Naive thymus-derived CD4-positive, alpha-beta T cell (primary cell): Measurements from ENCODE around the gene CNTN4. TPM values are rescaled to one million over a fixed set of nuclear protein-coding genes. Genes with fewer than 3 reads are reported as not detected.
A peak's percentile ranks its signal among the peaks of the same experiment; 100 is the strongest.

Experiments used
- ATAC-seq: fragments of 150-1000 bp; cut with Tn5 transposase; 2 replicates; pipeline ENCODE4 v1.10.0; 2021; ENCODE audit warnings: mild to moderate bottlenecking, moderate library complexity
- CTCF ChIA-PET: fragments of 350-600 bp; sonication (Branson Sonifier 250); formaldehyde crosslinking; loops from one replicate; lab custom pipeline; 2021; ENCODE audit warnings: antibody characterized with exemption; lab: Charles Lee
- POLR2A ChIA-PET: fragments of 350-600 bp; sonication (Branson Sonifier 250); formaldehyde crosslinking; loops from one replicate; lab custom pipeline; 2021; ENCODE audit warnings: antibody characterized with exemption, inconsistent platforms; lab: Charles Lee
- DNase-seq, 9 donors: peaks; one replicate each; pipeline versions ENCODE4 v3.0.0 to v3.0.0-alpha.2; 2020 to 2022; ENCODE audit warnings: mixed read lengths in 1 of 9
- H3K27ac ChIP-seq: one replicate; pipeline ENCODE4 v1.7.0; 2013; ENCODE audit warnings: mild to moderate bottlenecking, low read depth, low read length, moderate library complexity
- H3K27me3 ChIP-seq, 2 donors: one replicate each; pipeline ENCODE4 v1.7.0; 2013; ENCODE audit warnings: low read length in 2 of 2, mild to moderate bottlenecking in 2 of 2, moderate library complexity in 2 of 2; ENCODE audit not compliant: control insufficient read depth in 2 of 2, insufficient read depth in 2 of 2
- H3K36me3 ChIP-seq, 3 experiments: 1 replicate in 2 of 3; 2 replicates in 1 of 3; pipeline ENCODE4 v1.7.0; 2013; ENCODE audit warnings: low read length in 3 of 3, mild to moderate bottlenecking in 3 of 3, moderate library complexity in 1 of 3; ENCODE audit not compliant: insufficient read depth in 3 of 3, control insufficient read depth in 2 of 3
- H3K4me1 ChIP-seq, 2 donors: one replicate each; pipeline ENCODE4 v1.7.0; 2013; ENCODE audit warnings: low read length in 2 of 2, mild to moderate bottlenecking in 2 of 2, moderate library complexity in 1 of 2; ENCODE audit not compliant: control insufficient read depth in 2 of 2, insufficient read depth in 2 of 2
- H3K4me3 ChIP-seq: 2 replicates; pipeline ENCODE4 v1.7.0; 2013; ENCODE audit warnings: mild to moderate bottlenecking, low read length
- H3K9me3 ChIP-seq, 3 experiments: 1 replicate in 2 of 3; 2 replicates in 1 of 3; pipeline ENCODE4 v1.7.0; 2013; ENCODE audit warnings: low read length in 3 of 3; ENCODE audit not compliant: control insufficient read depth in 2 of 3
- H3K27ac Mint-ChIP-seq, 9 donors: one replicate each; pipeline ENCODE4 v1.8.0; 2020 to 2022; ENCODE audit warnings: mixed read lengths in 9 of 9, mild to moderate bottlenecking in 8 of 9, moderate library complexity in 5 of 9, inconsistent platforms in 2 of 9
- H3K27me3 Mint-ChIP-seq, 5 donors: one replicate each; pipeline ENCODE4 v1.8.0; 2021 to 2022; ENCODE audit warnings: mixed read lengths in 5 of 5, mild to moderate bottlenecking in 1 of 5
- H3K36me3 Mint-ChIP-seq, 5 donors: one replicate each; pipeline ENCODE4 v1.8.0; 2020 to 2022; ENCODE audit warnings: mixed read lengths in 5 of 5, mild to moderate bottlenecking in 3 of 5, inconsistent platforms in 1 of 5
- H3K4me1 Mint-ChIP-seq, 7 donors: one replicate each; pipeline ENCODE4 v1.8.0; 2020 to 2022; ENCODE audit warnings: mixed read lengths in 7 of 7, mild to moderate bottlenecking in 3 of 7, inconsistent platforms in 1 of 7
- H3K4me3 Mint-ChIP-seq, 10 donors: one replicate each; pipeline ENCODE4 v1.8.0; 2020 to 2022; ENCODE audit warnings: mild to moderate bottlenecking in 10 of 10, mixed read lengths in 10 of 10, moderate library complexity in 6 of 10, inconsistent platforms in 2 of 10
- H3K9me3 Mint-ChIP-seq, 11 donors: one replicate each; pipeline ENCODE4 v1.8.0; 2020 to 2022; ENCODE audit warnings: mixed read lengths in 11 of 11, mild to moderate bottlenecking in 4 of 11, inconsistent platforms in 1 of 11, moderate library complexity in 1 of 11
- intact Hi-C, 2 donors: fragments of 100-400 bp; cut with micrococcal nuclease; formaldehyde crosslinking; loops; one replicate each; pipeline ENCODE4 v1.15.1; 2023
- polyA plus RNA-seq, 2 donors: library from polyadenylated mRNA; unstranded; fragments of 300-500 nt; fragmentation: Illumina TruSeq; gene quantifications; one replicate each; pipeline ENCODE4 v1.2.3, GENCODE V29; 2021
- total RNA-seq, 6 experiments: library from RNA in 5 of 6; stranded (reverse) in 5 of 6; gene quantifications; 1 replicate in 5 of 6; 2 replicates in 1 of 6; pipeline ENCODE4 v1.2.3 and lab custom pipeline; 2021 to 2026

Gene CNTN4
- total and polyA plus RNA-seq, 7 experiments from 2014 or later: not detected

DNA sequence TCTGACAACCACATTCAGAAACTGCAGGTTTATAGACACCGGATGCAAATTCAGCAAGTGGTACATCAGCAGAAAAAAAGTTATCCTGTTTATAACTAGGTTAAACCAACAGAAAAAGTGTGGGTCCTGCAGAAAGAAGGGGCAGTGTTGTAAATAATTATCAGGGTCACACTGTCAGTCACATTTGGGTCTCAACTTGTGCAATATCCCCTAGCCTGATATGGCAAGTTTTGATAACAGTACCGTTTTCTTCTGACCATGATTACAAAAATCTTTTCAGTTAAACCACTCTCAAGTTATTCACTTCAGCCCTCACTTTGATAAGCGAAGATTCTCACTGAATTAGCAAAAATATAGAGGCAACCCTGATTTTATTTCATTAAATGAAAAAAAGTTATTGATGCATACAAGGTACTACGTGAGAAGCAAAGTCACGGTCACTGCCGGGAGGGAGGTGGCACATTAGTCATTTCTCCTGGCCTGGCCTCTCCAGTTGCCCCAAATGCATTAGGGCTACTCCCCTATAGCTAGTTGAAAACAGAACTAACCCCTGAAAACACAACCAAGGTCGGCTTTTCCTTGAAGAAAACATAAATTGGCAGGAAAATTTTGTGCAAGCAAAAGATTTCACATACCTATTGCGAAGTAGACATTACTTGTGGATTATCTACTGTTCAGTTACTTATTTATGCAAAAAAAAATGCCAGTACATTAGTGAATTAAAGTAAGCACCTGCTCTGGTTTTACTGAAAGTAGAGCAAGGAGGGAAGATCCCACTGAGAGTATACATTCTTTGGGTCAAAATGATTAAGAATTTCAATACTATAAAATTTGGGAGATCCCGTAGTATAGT is 982.9 kb downstream of the CNTN4 start:
- H3K4me1 Mint-ChIP-seq: peaks cover 0 to 6% (median 0%) of the 10 kb centered on the region in 7 donors
- Histone ChIP-seq H3K4me3 (no peak overlapping the region), H3K27me3 (no peaks in the 10 kb centered on the region), H3K4me1 (no peaks in the 10 kb centered on the region), H3K27ac (no peak overlapping the region), H3K9me3 (no peaks in the 10 kb centered on the region), H3K36me3 (no peaks in the 10 kb centered on the region)
- H3K27ac Mint-ChIP-seq: no peak overlapping the region
- ATAC-seq (no peak), DNase-seq (no peak)
- no peaks in the 10 kb centered on the region for H3K36me3 Mint-ChIP-seq
- peaks cover 0 to 3% (median 0%) of the 10 kb centered on the region in 11 donors for H3K9me3 Mint-ChIP-seq
- intact Hi-C loops: no loop called here
- POLR2A ChIA-PET: no interaction called here
- no peak overlapping the region for H3K4me3 Mint-ChIP-seq
- H3K27me3 Mint-ChIP-seq: peaks cover 0 to 9% (median 0%) of the 10 kb centered on the region in 5 donors
- CTCF ChIA-PET: no interaction called here

DNA sequence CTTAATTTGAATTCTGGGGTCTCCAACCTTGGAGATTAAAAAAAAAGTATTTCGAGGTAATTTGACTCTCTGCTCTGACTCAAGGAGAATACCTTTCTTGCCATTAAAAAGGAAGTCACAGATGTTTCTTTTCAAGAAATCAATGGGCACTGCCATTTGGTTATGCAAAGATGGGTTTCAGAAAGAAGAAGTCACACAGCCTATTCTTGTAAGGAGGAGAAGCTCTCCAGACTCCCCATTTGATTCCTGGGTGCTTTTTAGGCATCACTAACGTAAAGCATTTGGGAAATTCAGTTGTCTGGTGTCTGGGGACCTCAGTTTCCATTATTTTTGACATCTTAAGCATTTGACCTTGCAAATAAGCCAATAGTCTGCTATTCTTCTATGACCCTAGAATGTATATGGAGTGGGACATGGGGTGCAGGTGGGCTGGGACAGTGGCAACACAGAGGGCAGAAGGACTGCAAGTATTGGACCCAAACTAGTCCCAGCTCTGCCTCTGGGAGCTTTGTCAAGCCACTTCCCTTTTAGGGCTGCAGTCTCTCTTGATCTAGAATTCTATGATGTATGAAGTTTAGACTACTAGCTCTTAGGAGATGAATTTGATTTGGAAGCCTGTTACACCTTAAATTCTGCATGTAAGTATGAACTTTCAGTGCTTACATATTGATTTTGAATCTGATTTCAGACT is 983.7 kb downstream of the CNTN4 start:
- Histone ChIP-seq H3K4me3 (no peak overlapping the region), H3K27ac (no peak overlapping the region), H3K27me3 (no peaks in the 10 kb centered on the region), H3K4me1 (no peaks in the 10 kb centered on the region), H3K36me3 (no peaks in the 10 kb centered on the region), H3K9me3 (no peaks in the 10 kb centered on the region)
- intact Hi-C loops: no loop called here
- ATAC-seq: no peak
- Mint-ChIP-seq H3K27ac (no peak overlapping the region), H3K27me3 (peaks cover 0 to 9% (median 0%) of the 10 kb centered on the region in 5 donors), H3K4me1 (peaks cover 0 to 6% (median 0%) of the 10 kb centered on the region in 7 donors), H3K4me3 (no peak overlapping the region), H3K36me3 (no peaks in the 10 kb centered on the region), H3K9me3 (peaks cover 0 to 3% (median 0%) of the 10 kb centered on the region in 11 donors)
- CTCF ChIA-PET: no interaction called here
- POLR2A ChIA-PET: no interaction called here
- DNase-seq: no peak

- no peaks in the 10 kb centered on the region for H3K27me3 ChIP-seq
- no peak for ATAC-seq
- H3K27ac Mint-ChIP-seq: no peak overlapping the region
- no peak overlapping the region for H3K4me3 Mint-ChIP-seq
- peaks cover 0 to 3% (median 0%) of the 10 kb centered on the region in 5 donors for H3K27me3 Mint-ChIP-seq
- H3K4me1 Mint-ChIP-seq: peaks cover 0 to 6% (median 0%) of the 10 kb centered on the region in 7 donors
- H3K9me3 Mint-ChIP-seq: peaks cover 0 to 3% (median 0%) of the 10 kb centered on the region in 11 donors
- H3K4me3 ChIP-seq: no peak overlapping the region
- POLR2A ChIA-PET: no interaction called here
- CTCF ChIA-PET: interaction anchor here (0.5 kb wide), 1 partner anchor 99 kb away, joined by 3 read pairs; no protein-coding TSS in a partner anchor
- no peaks in the 10 kb centered on the region for H3K9me3 ChIP-seq
- intact Hi-C loops: no loop called here
- DNase-seq: no peak
- H3K27ac ChIP-seq: no peak overlapping the region
- H3K36me3 Mint-ChIP-seq: no peaks in the 10 kb centered on the region
- H3K4me1 ChIP-seq: no peaks in the 10 kb centered on the region
- H3K36me3 ChIP-seq: no peaks in the 10 kb centered on the region
Measured at GRCh38 chr3:3084890-3085289, 986.2 kb downstream of the CNTN4 start.

DNA sequence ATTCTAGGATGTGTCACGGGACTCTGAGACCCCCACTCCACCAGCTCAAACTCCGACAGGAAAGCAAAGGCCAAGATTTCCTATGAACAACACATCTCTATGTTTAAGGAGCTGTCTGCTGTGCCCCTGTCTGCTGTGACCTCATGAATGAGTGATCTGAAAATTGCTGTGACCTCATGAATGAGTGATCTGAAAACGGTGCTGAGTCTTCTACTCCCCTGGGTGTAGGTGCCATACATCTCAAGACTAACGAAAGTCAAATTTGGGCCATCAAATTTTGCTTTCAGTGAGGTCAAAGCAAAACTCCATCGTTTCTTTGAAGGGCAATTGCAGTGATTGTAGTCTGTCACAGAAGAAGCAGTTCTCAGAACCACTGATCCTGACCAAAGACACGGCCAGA is 987.1 kb downstream of the CNTN4 start:
- Histone ChIP-seq H3K27ac (no peak overlapping the region), H3K36me3 (no peaks in the 10 kb centered on the region), H3K9me3 (no peaks in the 10 kb centered on the region), H3K4me1 (no peaks in the 10 kb centered on the region), H3K27me3 (no peaks in the 10 kb centered on the region), H3K4me3 (no peak overlapping the region)
- intact Hi-C loops: no loop called here
- no peak for ATAC-seq
- Mint-ChIP-seq H3K9me3 (peaks cover 0 to 3% (median 0%) of the 10 kb centered on the region in 11 donors), H3K4me3 (no peak overlapping the region), H3K4me1 (peaks cover 0 to 6% (median 0%) of the 10 kb centered on the region in 7 donors), H3K27me3 (peaks cover 0 to 3% (median 0%) of the 10 kb centered on the region in 5 donors), H3K27ac (no peak overlapping the region), H3K36me3 (no peaks in the 10 kb centered on the region)
- DNase-seq: no peak
- ChIA-PET CTCF (no interaction called here), POLR2A (no interaction called here)

- Mint-ChIP-seq H3K4me1 (peaks cover 0 to 6% (median 0%) of the 10 kb centered on the region in 7 donors), H3K4me3 (no peak overlapping the region), H3K27ac (peak overlapping the region in 1 of 9 donors; percentile 12), H3K36me3 (no peaks in the 10 kb centered on the region), H3K9me3 (peaks cover 0 to 3% (median 0%) of the 10 kb centered on the region in 11 donors), H3K27me3 (peaks cover 0 to under 1% (median 0%) of the 10 kb centered on the region in 5 donors)
- Histone ChIP-seq H3K4me3 (no peak overlapping the region), H3K27ac (no peak overlapping the region), H3K27me3 (no peaks in the 10 kb centered on the region), H3K9me3 (no peaks in the 10 kb centered on the region), H3K4me1 (no peaks in the 10 kb centered on the region), H3K36me3 (no peaks in the 10 kb centered on the region)
- DNase-seq: no peak
- POLR2A ChIA-PET: no interaction called here
- no peak for ATAC-seq
- CTCF ChIA-PET: no interaction called here
- intact Hi-C loops: no loop called here
Measured at GRCh38 chr3:3086239-3086638, 987.6 kb downstream of the CNTN4 start.

GRCh38 chr3:3087279-3087678 is 988.6 kb downstream of the CNTN4 start:
- no peak overlapping the region for H3K4me3 Mint-ChIP-seq
- intact Hi-C loops: no loop called here

More at GRCh38 chr3:3087279-3087678, 988.6 kb downstream of the CNTN4 start:
- Histone ChIP-seq H3K27ac (no peak overlapping the region), H3K27me3 (no peaks in the 10 kb centered on the region), H3K9me3 (no peaks in the 10 kb centered on the region), H3K4me3 (no peak overlapping the region), H3K4me1 (no peaks in the 10 kb centered on the region), H3K36me3 (no peaks in the 10 kb centered on the region)
- ChIA-PET CTCF (no interaction called here), POLR2A (no interaction called here)
- Mint-ChIP-seq H3K27ac (no peak overlapping the region), H3K9me3 (peaks cover 0 to 3% (median 0%) of the 10 kb centered on the region in 11 donors), H3K36me3 (no peaks in the 10 kb centered on the region), H3K27me3 (no peaks in the 10 kb centered on the region), H3K4me1 (peaks cover 0 to 6% (median 0%) of the 10 kb centered on the region in 7 donors)
- no peak for ATAC-seq
- DNase-seq: no peak
